Small intestine (tissue), 7 donors: Measurements from ENCODE around the gene KCNIP2. TPM values are rescaled to one million over a fixed set of nuclear protein-coding genes. Genes with fewer than 3 reads are reported as not detected.
A peak's percentile ranks its signal among the peaks of the same experiment; 100 is the strongest.

ENCODE experiments used
- DNase-seq, 2 donors: peaks; one replicate each; pipeline versions ENCODE4 v3.0.0 to v3.0.0-alpha.2; 2013
- FAIRE-seq: peaks from 2 replicates; lab custom pipeline; 2012; peaks lifted over from hg19 to GRCh38; lab: Jason Lieb, UNC
- H3K27ac ChIP-seq, 3 donors: one replicate each; pipeline ENCODE4 v1.5.1; 2013; ENCODE audit warnings: low read length in 2 of 3, mild to moderate bottlenecking in 2 of 3, control low read depth in 1 of 3, inconsistent platforms in 1 of 3, low read depth in 1 of 3, moderate library complexity in 1 of 3
- H3K27me3 ChIP-seq, 3 donors: one replicate each; pipeline ENCODE4 v1.6.1; 2013; ENCODE audit warnings: low read length in 3 of 3, inconsistent platforms in 1 of 3; ENCODE audit not compliant: control insufficient read depth in 3 of 3, insufficient read depth in 3 of 3
- H3K36me3 ChIP-seq, 3 donors: one replicate each; pipeline ENCODE4 v1.6.1; 2013; ENCODE audit warnings: low read length in 3 of 3, inconsistent platforms in 1 of 3, low read depth in 1 of 3, mild to moderate bottlenecking in 1 of 3, moderate library complexity in 1 of 3; ENCODE audit not compliant: control insufficient read depth in 3 of 3, insufficient read depth in 2 of 3
- H3K4me1 ChIP-seq, 3 donors: one replicate each; pipeline ENCODE4 v1.6.1; 2013; ENCODE audit warnings: low read length in 2 of 3, inconsistent platforms in 1 of 3, low read depth in 1 of 3, mild to moderate bottlenecking in 1 of 3, moderate library complexity in 1 of 3; ENCODE audit not compliant: control insufficient read depth in 3 of 3, insufficient read depth in 2 of 3
- H3K4me3 ChIP-seq, 3 donors: one replicate each; pipeline ENCODE4 v1.5.1; 2013; ENCODE audit warnings: low read length in 3 of 3, control low read depth in 1 of 3, inconsistent platforms in 1 of 3, low read depth in 1 of 3, mild to moderate bottlenecking in 1 of 3, moderate library complexity in 1 of 3
- H3K9me3 ChIP-seq, 2 donors: one replicate each; pipeline ENCODE4 v1.6.1; 2013; ENCODE audit warnings: low read depth in 1 of 2, low read length in 1 of 2; ENCODE audit not compliant: control insufficient read depth in 2 of 2, insufficient read depth in 1 of 2
- WGBS, 3 donors: extraction: QIAGEN DNeasy Blood & Tissue Kit; methylation state at CpG; one replicate each; pipeline ENCODE4 v1.1.7; 2013; 5-methylcytosine and 5-hydroxymethylcytosine counted together
- polyA plus RNA-seq, 4 donors: library from polyadenylated mRNA; stranded (reverse) in 3 of 4; unstranded in 1 of 4; fragments of 200-250 nt in 3 of 4; fragments of 120-200 nt in 1 of 4; gene quantifications; one replicate each; pipeline versions ENCODE4 v1.2.1 to v1.2.3, GENCODE V29; 2013
- donor health status: healthy with polysubstance abuse.
- donor health status: control.
- donor health status: control.
- donor health status: Bipolar disorder and iron deficiency.
- donor health status: healthy.

The KCNIP2 gene
- polyA plus RNA-seq, 4 donors, result 2.5 to 14.9 (median 3.4) TPM

DNA sequence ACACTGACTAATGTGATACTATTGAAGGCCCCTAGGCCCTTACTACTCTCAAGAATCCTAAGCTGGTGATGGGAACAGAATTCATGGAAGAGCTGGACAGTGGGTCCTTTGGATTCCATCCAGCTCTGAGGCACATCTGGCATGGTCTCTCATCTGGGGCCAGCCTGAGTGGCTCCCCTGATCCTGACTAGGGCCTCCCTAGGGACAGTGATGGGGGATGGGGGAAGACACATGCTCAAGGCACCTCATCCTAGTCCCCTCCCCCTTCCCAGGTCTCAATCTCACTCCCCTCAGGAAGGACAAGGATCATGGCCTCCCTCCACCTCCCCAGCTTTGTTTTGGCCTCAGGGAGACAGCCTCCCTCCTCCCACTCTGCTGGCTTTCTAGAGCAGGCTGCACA is 1.8 kb downstream of the KCNIP2 start:
- Histone ChIP-seq H3K27me3 (peaks cover 0 to 3% (median 0%) of the 10 kb centered on the region in 3 donors), H3K36me3 (peaks cover 0 to 20% (median under 1%) of the 10 kb centered on the region in 3 donors), H3K4me3 (no peak overlapping the region), H3K27ac (no peak overlapping the region), H3K9me3 (no peaks in the 10 kb centered on the region), H3K4me1 (peaks cover 7 to 44% (median 15%) of the 10 kb centered on the region in 3 donors)
- DNase-seq, result no peak
- no peak for FAIRE-seq

- Histone ChIP-seq H3K36me3 (peaks cover 0 to 12% (median 0%) of the 10 kb centered on the region in 3 donors), H3K9me3 (no peaks in the 10 kb centered on the region), H3K4me3 (peak overlapping the region in 2 of 3 donors; percentile 28 to 66), H3K4me1 (peaks cover 7 to 51% (median 15%) of the 10 kb centered on the region in 3 donors), H3K27ac (no peak overlapping the region), H3K27me3 (peaks cover 0 to 3% (median 0%) of the 10 kb centered on the region in 3 donors)
- peak; percentile 64 to 90 for DNase-seq
- 2 to 9% (median 3%) methylated on average over 41 to 46 of the region's 46 CpGs for WGBS, 3 donors
- FAIRE-seq, result no peak
Observed at GRCh38 chr10:101840741-101841453, 2.7 kb downstream of the KCNIP2 start.

GRCh38 chr10:101840102-101840684 is 3.4 kb downstream of the KCNIP2 start:
- no peak for FAIRE-seq
- peaks cover 7 to 58% (median 15%) of the 10 kb centered on the region in 3 donors for H3K4me1 ChIP-seq
- peak overlapping the region in 2 of 3 donors; percentile 55 to 66 for H3K4me3 ChIP-seq
- DNase-seq, result peak in 1 of 2 donors; percentile 33
- no peaks in the 10 kb centered on the region for H3K9me3 ChIP-seq
- WGBS, 3 donors, result 1 to 3% (median 2%) methylated on average over 19 of the region's 19 CpGs
- H3K27ac ChIP-seq, result peak overlapping the region in 1 of 3 donors; percentile 77
- H3K27me3 ChIP-seq, result peaks cover 0 to 3% (median 0%) of the 10 kb centered on the region in 3 donors
- peaks cover 0 to 11% (median 0%) of the 10 kb centered on the region in 3 donors for H3K36me3 ChIP-seq

GRCh38 chr10:101839416-101840063 is 4.1 kb downstream of the KCNIP2 start:
- H3K27ac ChIP-seq, result peak overlapping the region in 1 of 3 donors; percentile 77
- 12 to 19% (median 16%) methylated on average over 32 to 36 of the region's 36 CpGs for WGBS, 3 donors
- peaks cover 0 to 3% (median 0%) of the 10 kb centered on the region in 3 donors for H3K27me3 ChIP-seq
- peaks cover 7 to 65% (median 15%) of the 10 kb centered on the region in 3 donors for H3K4me1 ChIP-seq
- peaks cover 0 to 8% (median 0%) of the 10 kb centered on the region in 3 donors for H3K36me3 ChIP-seq
- FAIRE-seq, result no peak
- peak; percentile 45 to 82 for DNase-seq
- H3K9me3 ChIP-seq, result no peaks in the 10 kb centered on the region
- peak overlapping the region in 2 of 3 donors; percentile 55 to 66 for H3K4me3 ChIP-seq

- peaks cover 0 to 13% (median 0%) of the 10 kb centered on the region in 3 donors for H3K36me3 ChIP-seq
- peaks cover 0 to 3% (median 0%) of the 10 kb centered on the region in 3 donors for H3K27me3 ChIP-seq
- WGBS, 3 donors, result 92 to 100% (median 96%) methylated on average over 1 of the region's 1 CpG
- peak overlapping the region in 1 of 3 donors; percentile 77 for H3K27ac ChIP-seq
- DNase-seq (peak in 1 of 2 donors; percentile 42), FAIRE-seq (no peak)
- no peaks in the 10 kb centered on the region for H3K9me3 ChIP-seq
- H3K4me3 ChIP-seq, result peak overlapping the region in 1 of 3 donors; percentile 66
- H3K4me1 ChIP-seq, result peaks cover 7 to 68% (median 15%) of the 10 kb centered on the region in 3 donors
Observed at GRCh38 chr10:101839002-101839401, 4.6 kb downstream of the KCNIP2 start.

DNA sequence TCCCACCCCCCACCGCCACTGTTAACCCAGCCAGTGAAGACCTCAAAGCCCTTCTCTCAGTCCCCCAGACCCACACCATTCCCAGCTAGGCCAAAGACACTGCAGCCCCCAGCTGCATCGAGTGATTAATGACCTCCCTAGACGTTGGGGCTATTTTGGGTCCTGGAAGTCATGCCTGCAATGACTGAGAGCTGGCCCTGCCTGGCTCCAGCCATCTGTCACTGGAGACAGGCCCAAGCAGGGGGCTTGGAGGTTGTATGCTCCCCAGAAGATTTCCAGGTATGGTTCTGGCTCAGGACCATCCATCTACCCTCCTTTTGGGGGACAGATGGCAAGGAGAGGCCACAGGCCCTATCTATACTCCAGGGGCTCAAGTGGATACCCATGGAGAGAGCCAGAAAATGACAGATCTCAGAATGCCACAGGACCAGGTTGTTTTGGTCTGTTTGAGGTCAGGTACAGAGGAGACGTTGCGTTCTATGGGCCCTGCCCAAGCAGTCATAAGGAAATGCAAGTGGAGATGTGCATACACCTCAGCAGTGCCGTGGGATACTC is 5.1 kb downstream of the KCNIP2 start:
- Histone ChIP-seq H3K36me3 (peaks cover 0 to 17% (median 0%) of the 10 kb centered on the region in 3 donors), H3K4me1 (peaks cover 7 to 67% (median 15%) of the 10 kb centered on the region in 3 donors), H3K9me3 (no peaks in the 10 kb centered on the region), H3K27me3 (peaks cover 0 to 3% (median 0%) of the 10 kb centered on the region in 3 donors), H3K4me3 (peak overlapping the region in 1 of 3 donors; percentile 66), H3K27ac (peak overlapping the region in 1 of 3 donors; percentile 77)
- FAIRE-seq (no peak), DNase-seq (peak in 1 of 2 donors; percentile 15)
- 68 to 86% (median 76%) methylated on average over 6 of the region's 6 CpGs for WGBS, 3 donors

DNA sequence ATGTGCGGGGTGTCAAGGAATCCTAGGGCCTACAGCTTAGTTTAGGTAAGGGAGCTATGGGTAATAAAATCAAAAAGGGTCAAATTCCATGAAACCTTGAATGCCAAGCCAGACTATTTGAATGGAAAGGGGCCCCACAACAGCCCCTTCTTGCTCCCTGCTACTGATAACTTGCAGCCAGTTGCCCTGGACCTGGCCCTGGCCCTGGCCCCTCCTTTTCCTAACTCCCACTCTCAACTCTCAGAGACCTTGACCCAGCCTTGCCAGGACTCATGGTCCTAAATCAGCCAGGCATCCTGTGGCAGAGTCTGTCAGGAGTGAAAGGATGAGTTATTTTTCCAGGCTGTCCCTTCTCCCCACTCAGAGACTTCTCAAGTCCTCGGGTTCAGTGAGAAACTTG is 5.9 kb downstream of the KCNIP2 start:
- FAIRE-seq (no peak), DNase-seq (peak in 1 of 2 donors; percentile 87)
- Histone ChIP-seq H3K9me3 (no peaks in the 10 kb centered on the region), H3K36me3 (peaks cover 0 to 17% (median 0%) of the 10 kb centered on the region in 3 donors), H3K4me1 (peaks cover 7 to 67% (median 15%) of the 10 kb centered on the region in 3 donors), H3K4me3 (no peak overlapping the region), H3K27me3 (no peaks in the 10 kb centered on the region), H3K27ac (peak overlapping the region in 1 of 3 donors; percentile 77)
- WGBS, 3 donors, result 13 to 62% (median 60%) methylated on average over 2 of the region's 2 CpGs

DNA sequence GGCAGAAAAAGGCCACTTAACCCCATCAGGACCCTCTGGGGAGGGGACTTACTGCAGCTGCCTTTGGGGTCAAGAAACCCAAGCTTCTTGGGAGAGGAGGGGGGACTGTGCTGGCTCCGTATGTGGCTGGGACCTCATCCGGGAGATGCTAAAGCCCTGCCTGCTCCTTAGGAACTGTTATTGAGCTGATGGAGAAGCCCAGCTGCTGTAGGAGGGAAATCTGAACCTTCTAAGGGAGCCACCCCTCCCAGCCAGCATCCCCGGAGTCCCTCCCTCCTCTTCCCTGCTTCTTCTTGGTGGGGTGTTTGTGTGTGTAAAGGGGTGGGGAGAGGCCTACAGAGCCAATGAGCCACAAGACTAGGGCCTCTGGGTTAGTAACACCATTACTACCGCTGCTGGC is 8.2 kb downstream of the KCNIP2 start:
- H3K36me3 ChIP-seq, result peaks cover 0 to 15% (median 0%) of the 10 kb centered on the region in 3 donors
- H3K4me3 ChIP-seq, result no peak overlapping the region
- WGBS, 3 donors, result 87 to 98% (median 95%) methylated on average over 4 of the region's 4 CpGs
- H3K27ac ChIP-seq, result no peak overlapping the region
- DNase-seq (no peak), FAIRE-seq (no peak)
- peaks cover 6 to 70% (median 10%) of the 10 kb centered on the region in 3 donors for H3K4me1 ChIP-seq
- no peaks in the 10 kb centered on the region for H3K27me3 ChIP-seq
- H3K9me3 ChIP-seq, result no peaks in the 10 kb centered on the region
